SK-N-SH (cell line): ENCODE measurements around the gene MICAL2. TPM values are rescaled to one million over a fixed set of nuclear protein-coding genes. Genes with fewer than 3 reads are reported as not detected.

Experiments used
- CTCF ChIA-PET: fragments of 300-600, 350-600 bp; formaldehyde crosslinking; extraction: SDS; loops from one replicate; lab custom pipeline; 2021; lab: Yijun Ruan, JAX
- POLR2A ChIA-PET: fragments of 350-600 bp; sonication (Branson Sonifier 250); formaldehyde crosslinking; extraction: SDS; loops from one replicate; lab custom pipeline; 2020; ENCODE audit warnings: antibody characterized with exemption, inconsistent platforms; lab: Yijun Ruan, JAX
- DNase-seq: peaks from one replicate; pipeline ENCODE4 v3.0.0; 2012
- H2AFZ ChIP-seq: fragments of 200-600 bp; sonication (generic); 2 replicates; pipeline ENCODE4 v1.8.1; 2016; ENCODE audit warnings: antibody characterized with exemption, mild to moderate bottlenecking, low read depth
- H3F3A ChIP-seq: fragments of 200-600 bp; sonication (generic); replicated peaks from 2 replicates; pipeline ENCODE3; 2016; ENCODE audit warnings: antibody characterized with exemption, mild to moderate bottlenecking; ENCODE audit not compliant: insufficient read depth
- H3K27ac ChIP-seq, 2 experiments: fragments of 200-500 bp in 1 of 2; fragments of 200-600 bp in 1 of 2; sonication (Bioruptor generic) in 1 of 2; sonication (generic), shearing (Covaris generic) in 1 of 2; 2 replicates each; pipeline versions ENCODE4 v1.5.1 to v1.6.1; 2014 to 2016; ENCODE audit warnings: low read depth in 2 of 2, inconsistent platforms in 1 of 2, low read length in 1 of 2, mild to moderate bottlenecking in 1 of 2, mixed read lengths in 1 of 2
- H3K27me3 ChIP-seq: fragments of 200-600 bp; sonication (generic), shearing (Covaris generic); 2 replicates; pipeline ENCODE4 v1.6.1; 2016; ENCODE audit warnings: mixed run types; ENCODE audit not compliant: insufficient read depth
- H3K36me3 ChIP-seq, 2 experiments: fragments of 200-500 bp in 1 of 2; fragments of 200-600 bp in 1 of 2; sonication (Bioruptor generic) in 1 of 2; sonication (generic) in 1 of 2; replicated peaks in 1 of 2; 2 replicates each; pipeline versions ENCODE3 to v1.5.1; 2014 to 2016; ENCODE audit warnings: low read length in 1 of 2, mild to moderate bottlenecking in 1 of 2; ENCODE audit not compliant: insufficient read depth in 2 of 2, control insufficient read depth in 1 of 2
- H3K4me1 ChIP-seq, 2 experiments: fragments of 200-500 bp in 1 of 2; fragments of 200-600 bp in 1 of 2; sonication (Bioruptor generic) in 1 of 2; sonication (generic), shearing (Covaris generic) in 1 of 2; 2 replicates each; pipeline versions ENCODE4 v1.5.1 to v1.6.1; 2014 to 2016; ENCODE audit warnings: low read depth in 1 of 2, low read length in 1 of 2, mixed run types in 1 of 2; ENCODE audit not compliant: insufficient read depth in 2 of 2, control insufficient read depth in 1 of 2
- H3K4me2 ChIP-seq: fragments of 200-600 bp; sonication (generic), shearing (Covaris generic); 2 replicates; pipeline ENCODE4 v1.6.1; 2017; ENCODE audit warnings: mixed run types
- H3K4me3 ChIP-seq, 2 experiments: fragments of 200-500 bp in 1 of 2; fragments of 200-600 bp in 1 of 2; sonication (Bioruptor generic) in 1 of 2; sonication (generic), shearing (Covaris generic) in 1 of 2; 2 replicates each; pipeline versions ENCODE4 v1.5.1 to v1.8.1; 2014 to 2016; ENCODE audit warnings: low read depth in 2 of 2, inconsistent platforms in 1 of 2, low read length in 1 of 2, mild to moderate bottlenecking in 1 of 2, mixed read lengths in 1 of 2, moderate library complexity in 1 of 2
- H3K79me2 ChIP-seq: fragments of 200-600 bp; sonication (generic); 2 replicates; pipeline ENCODE4 v1.8.1; 2017; ENCODE audit warnings: mild to moderate bottlenecking; ENCODE audit not compliant: insufficient read depth
- H3K9ac ChIP-seq: fragments of 200-600 bp; sonication (generic); 2 replicates; pipeline ENCODE4 v1.6.1; 2017; ENCODE audit warnings: mixed run types
- H3K9me2 ChIP-seq: fragments of 200-600 bp; sonication (generic); 2 replicates; pipeline ENCODE4 v1.6.1; 2017; ENCODE audit warnings: mixed run types
- H3K9me3 ChIP-seq: fragments of 200-600 bp; sonication (generic); 2 replicates; pipeline ENCODE4 v1.6.1; 2017; ENCODE audit warnings: mixed run types, mild to moderate bottlenecking, moderate library complexity
- H4K20me1 ChIP-seq: fragments of 200-600 bp; sonication (generic); 2 replicates; pipeline ENCODE4 v1.6.1; 2017; ENCODE audit warnings: mild to moderate bottlenecking, mixed run types; ENCODE audit not compliant: insufficient read depth
- CTCF ChIP-seq: fragments of 200-600 bp; sonication (generic); IDR thresholded peaks from 2 replicates; pipeline ENCODE4 v1.6.1; 2017; ENCODE audit warnings: antibody characterized with exemption, mild to moderate bottlenecking, moderate library complexity
- ELF1 ChIP-seq: IDR thresholded peaks from 2 replicates; pipeline ENCODE4 v1.4.0; 2012
- EP300 ChIP-seq, 2 experiments: IDR thresholded peaks; 2 replicates each; pipeline versions ENCODE4 v1.4.0 to v1.6.1; 2012; ENCODE audit warnings: borderline replicate concordance in 1 of 2, low read depth in 1 of 2, low read length in 1 of 2
- FOXM1 ChIP-seq: IDR thresholded peaks from 2 replicates; pipeline ENCODE4 v1.4.0; 2012; ENCODE audit warnings: low read depth, mild to moderate bottlenecking
- GABPA ChIP-seq: IDR thresholded peaks from 2 replicates; pipeline ENCODE4 v1.4.0; 2012; ENCODE audit warnings: low read depth, mild to moderate bottlenecking
- IRF3 ChIP-seq: fragments of 150-350 bp; IDR thresholded peaks from 2 replicates; pipeline ENCODE4 v1.6.1; 2016; ENCODE audit warnings: mild to moderate bottlenecking, low read depth, low read length
- JUND ChIP-seq: IDR thresholded peaks from 2 replicates; pipeline ENCODE4 v1.4.0; 2012
- MXI1 ChIP-seq: IDR thresholded peaks from 2 replicates; pipeline ENCODE4 v1.6.1; 2012; ENCODE audit warnings: mild to moderate bottlenecking, low read depth, low read length, improper control_type of control experiment
- NFIC ChIP-seq: IDR thresholded peaks from 2 replicates; pipeline ENCODE4 v1.4.0; 2012; ENCODE audit warnings: borderline replicate concordance
- NRF1 ChIP-seq: IDR thresholded peaks from 2 replicates; pipeline ENCODE4 v1.6.1; 2012; ENCODE audit warnings: low read depth, mild to moderate bottlenecking, low read length
- PBX3 ChIP-seq: IDR thresholded peaks from 2 replicates; pipeline ENCODE4; 2012
- POLR2AphosphoS5 ChIP-seq: IDR thresholded peaks from 2 replicates; pipeline ENCODE4 v1.6.1; 2012; ENCODE audit warnings: low read depth, low read length
- TEAD4 ChIP-seq: IDR thresholded peaks from 2 replicates; pipeline ENCODE4 v1.4.0; 2012; ENCODE audit warnings: mild to moderate bottlenecking, borderline replicate concordance; ENCODE audit not compliant: insufficient read depth
- ZBTB33 ChIP-seq: IDR thresholded peaks from 2 replicates; pipeline ENCODE4 v1.4.0; 2012; ENCODE audit warnings: low read depth, borderline replicate concordance
- WGBS: methylation state at CpG from one replicate; pipeline ENCODE4 v1.1.6; 2017; ENCODE audit warnings: low lambda C conversion rate; 5-methylcytosine and 5-hydroxymethylcytosine counted together
- polyA plus RNA-seq, 3 experiments: library from polyadenylated mRNA; depleted of rRNA; stranded (reverse); fragments of >200 nt; gene quantifications; 2 replicates each; pipeline ENCODE4 v1.2.3, GENCODE V29; 2012

MICAL2 gene
- polyA plus RNA-seq, 1 of the 3 experiments (the other 2 are of a cell fraction): 54.6 TPM

GRCh38 chr11:12120031-12121008, 9.9 kb downstream of the MICAL2 start (continued):
- no peak for TF ChIP-seq EP300 (IDR thresholded peaks at IDR 0.05; ENCODE audit: borderline replicate concordance in 1 of 2, low read depth in 1 of 2, low read length in 1 of 2)
- no peak for TF ChIP-seq ELF1
- TF ChIP-seq GABPA: no peak
- TF ChIP-seq NFIC: no peak
- no peak for TF ChIP-seq IRF3
- TF ChIP-seq FOXM1: no peak
- TF ChIP-seq CTCF: no peak
- no peak for TF ChIP-seq MXI1
- TF ChIP-seq PBX3: peak; percentile 82
- TF ChIP-seq POLR2AphosphoS5: no peak
- peak; percentile 52 for TF ChIP-seq JUND

GRCh38 chr11:12121011-12121410, 10.6 kb downstream of the MICAL2 start:
- Histone ChIP-seq H3K9me2 (no peaks in the 10 kb centered on the region), H4K20me1 (peaks cover 75% of the 10 kb centered on the region), H3K36me3 (peaks cover 6 to 30% of the 10 kb centered on the region in 2 experiments), H3K27ac (peak overlapping the region in 1 of 2 experiments; percentile 78; a peak in 1 of 4 replicates), H3K4me3 (no peak overlapping the region), H3K4me2 (no peak overlapping the region), H3K27me3 (no peaks in the 10 kb centered on the region), H3K9me3 (no peaks in the 10 kb centered on the region), H2AFZ (no peak overlapping the region), H3K9ac (no peak overlapping the region), H3K4me1 (peaks cover 0 to 49% of the 10 kb centered on the region in 2 experiments; a peak in 2 of 4 replicates), H3F3A (peaks cover 41% of the 10 kb centered on the region), H3K79me2 (peaks cover 100% of the 10 kb centered on the region)
- POLR2A ChIA-PET: no interaction called here
- TF ChIP-seq ZBTB33 (no peak), JUND (no peak), TEAD4 (no peak), ELF1 (no peak), NRF1 (no peak)
- CTCF ChIA-PET: interaction anchor here (1.0 to 1.4 kb wide), 5 partner anchors 38 to 167 kb away, joined by 3 to 8 read pairs (median 3); no protein-coding TSS in a partner anchor
- 89% methylated on average over 5 of the region's 5 CpGs for WGBS
- no peak for DNase-seq
